ENCODE results near the gene MRI1. TPM values are rescaled to one million over a fixed set of nuclear protein-coding genes. Genes with fewer than 3 reads are reported as not detected.

MRI1 gene
- total RNA-seq, 4 donors from 2014 or later = 21.1 to 26.1 (median 23.4) TPM

DNA sequence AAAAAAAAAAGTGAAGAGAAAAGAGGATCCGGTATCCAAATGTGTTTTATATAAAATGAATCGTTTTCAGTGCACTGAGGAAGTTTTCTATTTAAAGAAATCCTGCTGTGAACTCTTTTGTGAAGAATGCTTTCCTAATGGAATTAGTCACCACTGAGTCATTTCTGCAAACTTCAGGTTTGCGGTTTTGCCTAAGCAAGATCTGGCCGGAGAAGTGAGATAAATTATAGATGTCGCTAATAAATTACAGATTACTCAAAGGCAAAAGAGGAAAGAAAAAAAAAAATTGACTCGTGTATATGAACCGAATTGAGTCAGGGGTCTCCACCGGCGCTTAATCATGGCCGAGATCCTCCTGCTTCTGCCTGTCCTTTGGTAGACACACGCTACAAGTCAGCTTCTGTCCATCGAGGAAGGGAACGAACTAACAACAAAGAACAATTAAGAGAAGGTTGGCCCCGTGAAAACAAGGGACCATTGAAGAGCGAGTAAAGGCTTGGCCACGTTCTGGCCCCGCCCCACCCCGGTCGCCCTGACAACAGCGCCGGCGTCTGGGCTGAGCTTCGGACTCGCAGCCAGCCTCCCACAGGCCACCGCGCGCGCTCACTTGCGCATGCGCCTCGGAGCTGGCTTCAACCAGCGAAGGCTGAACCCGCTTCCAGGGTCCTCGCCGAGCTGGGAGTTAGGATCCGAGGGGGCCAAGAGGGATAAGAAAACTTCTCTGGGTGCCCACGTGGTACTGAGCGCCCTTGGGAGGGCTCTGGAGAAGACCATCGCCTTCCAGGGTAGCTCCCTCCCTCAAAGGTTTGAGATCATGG is 33.0 kb upstream of the MRI1 start:
- H3K27me3 ChIP-seq = no peaks in the 10 kb centered on the region
- DNase-seq = peak; percentile 84 to 90
- H3K9me3 ChIP-seq = no peaks in the 10 kb centered on the region
- H3K4me3 ChIP-seq = peak overlapping the region; percentile 61 to 78 (median 66)
- in situ Hi-C loops (cut with MboI; ENCODE audit: low sequenced_read_pairs in 4 of 4) = no loop called here
- ATAC-seq = peak; percentile 97 to 98
- peak overlapping the region; percentile 67 to 87 (median 76) for H3K27ac ChIP-seq
- no peaks in the 10 kb centered on the region for H3K36me3 ChIP-seq
- intact Hi-C loops (cut with DNase I; ENCODE audit: low total_unique reads) = loop anchor here (1.0 to 2.0 kb wide), 3 partner anchors 16 to 131 kb away; partner anchors contain the start of gene C19orf53
- peaks cover 10% of the 10 kb centered on the region in 2 donors for H3K4me1 ChIP-seq
- TF ChIP-seq, protein P1, sequence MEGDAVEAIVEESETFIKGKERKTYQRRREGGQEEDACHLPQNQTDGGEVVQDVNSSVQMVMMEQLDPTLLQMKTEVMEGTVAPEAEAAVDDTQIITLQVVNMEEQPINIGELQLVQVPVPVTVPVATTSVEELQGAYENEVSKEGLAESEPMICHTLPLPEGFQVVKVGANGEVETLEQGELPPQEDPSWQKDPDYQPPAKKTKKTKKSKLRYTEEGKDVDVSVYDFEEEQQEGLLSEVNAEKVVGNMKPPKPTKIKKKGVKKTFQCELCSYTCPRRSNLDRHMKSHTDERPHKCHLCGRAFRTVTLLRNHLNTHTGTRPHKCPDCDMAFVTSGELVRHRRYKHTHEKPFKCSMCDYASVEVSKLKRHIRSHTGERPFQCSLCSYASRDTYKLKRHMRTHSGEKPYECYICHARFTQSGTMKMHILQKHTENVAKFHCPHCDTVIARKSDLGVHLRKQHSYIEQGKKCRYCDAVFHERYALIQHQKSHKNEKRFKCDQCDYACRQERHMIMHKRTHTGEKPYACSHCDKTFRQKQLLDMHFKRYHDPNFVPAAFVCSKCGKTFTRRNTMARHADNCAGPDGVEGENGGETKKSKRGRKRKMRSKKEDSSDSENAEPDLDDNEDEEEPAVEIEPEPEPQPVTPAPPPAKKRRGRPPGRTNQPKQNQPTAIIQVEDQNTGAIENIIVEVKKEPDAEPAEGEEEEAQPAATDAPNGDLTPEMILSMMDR (IDR thresholded peaks at IDR 0.05 in 4 of 5, conservative IDR thresholded peaks at IDR 0.05 in 1 of 5) = no peak
- TF ChIP-seq POLR2A (IDR thresholded peaks at IDR 0.05) = no peak

DNA sequence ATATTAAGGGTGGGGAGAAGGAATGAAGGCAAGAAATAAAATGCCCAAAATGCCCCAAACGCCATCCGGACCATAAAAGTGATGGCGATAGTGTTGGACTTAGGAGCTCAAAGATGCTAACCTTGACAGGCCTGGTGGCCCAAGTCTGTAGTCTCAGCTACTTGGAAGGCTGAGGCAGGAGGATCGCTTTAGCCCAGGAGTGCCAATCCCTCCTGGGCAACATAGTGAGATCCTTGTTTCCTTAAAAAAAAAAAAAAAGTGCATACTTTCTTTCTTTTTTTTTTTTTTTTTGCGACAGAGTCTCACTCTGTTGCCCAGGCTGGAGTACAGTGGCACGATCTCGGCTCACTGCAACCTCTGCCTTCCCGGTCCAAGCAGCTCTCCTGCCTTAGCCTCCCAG is 32.0 kb upstream of the MRI1 start:
- H3K4me1 ChIP-seq = peaks cover 10% of the 10 kb centered on the region in 2 donors
- TF ChIP-seq POLR2A (IDR thresholded peaks at IDR 0.05) = no peak
- TF ChIP-seq, protein P1 (IDR thresholded peaks at IDR 0.05 in 4 of 5, conservative IDR thresholded peaks at IDR 0.05 in 1 of 5) = no peak
- DNase-seq = no peak
- peak overlapping the region in 1 of 4 donors; percentile 75 for H3K27ac ChIP-seq
- intact Hi-C loops (cut with DNase I; ENCODE audit: low total_unique reads) = no loop called here
- H3K9me3 ChIP-seq = no peaks in the 10 kb centered on the region
- no peaks in the 10 kb centered on the region for H3K27me3 ChIP-seq
- no peak for ATAC-seq
- no peaks in the 10 kb centered on the region for H3K36me3 ChIP-seq
- in situ Hi-C loops (cut with MboI; ENCODE audit: low sequenced_read_pairs in 4 of 4) = no loop called here
- peak overlapping the region in 3 of 4 donors; percentile 61 to 69 (median 64) for H3K4me3 ChIP-seq

DNA sequence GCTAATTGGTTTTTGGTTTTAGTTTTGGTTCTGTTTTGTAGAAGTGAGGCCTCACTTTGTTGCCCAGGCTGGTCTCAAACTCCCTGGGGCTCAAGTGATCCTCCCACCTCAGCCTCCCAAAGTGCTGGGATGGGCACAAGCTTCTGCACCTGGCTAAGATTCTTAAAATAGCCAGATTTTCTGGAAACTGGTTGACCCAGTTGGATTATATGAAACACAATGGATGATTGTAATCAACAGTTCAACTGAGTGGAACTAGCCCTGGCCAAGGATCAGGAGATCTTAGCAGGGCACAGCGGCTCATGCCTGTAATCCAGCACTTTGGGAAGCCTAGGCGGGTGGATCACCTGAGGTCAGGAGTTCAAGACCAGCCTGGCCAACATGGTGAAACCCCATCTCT is 29.6 kb upstream of the MRI1 start:
- no peaks in the 10 kb centered on the region for H3K27me3 ChIP-seq
- TF ChIP-seq, protein P1 (IDR thresholded peaks at IDR 0.05 in 4 of 5, conservative IDR thresholded peaks at IDR 0.05 in 1 of 5) = no peak
- TF ChIP-seq POLR2A (IDR thresholded peaks at IDR 0.05) = no peak
- peaks cover 10% of the 10 kb centered on the region in 2 donors for H3K4me1 ChIP-seq
- intact Hi-C loops (cut with DNase I; ENCODE audit: low total_unique reads) (no loop called here), in situ Hi-C loops (cut with MboI; ENCODE audit: low sequenced_read_pairs in 4 of 4) (no loop called here)
- no peaks in the 10 kb centered on the region for H3K9me3 ChIP-seq
- no peak overlapping the region for H3K27ac ChIP-seq
- DNase-seq (no peak), ATAC-seq (no peak)
- no peaks in the 10 kb centered on the region for H3K36me3 ChIP-seq
- no peak overlapping the region for H3K4me3 ChIP-seq

DNA sequence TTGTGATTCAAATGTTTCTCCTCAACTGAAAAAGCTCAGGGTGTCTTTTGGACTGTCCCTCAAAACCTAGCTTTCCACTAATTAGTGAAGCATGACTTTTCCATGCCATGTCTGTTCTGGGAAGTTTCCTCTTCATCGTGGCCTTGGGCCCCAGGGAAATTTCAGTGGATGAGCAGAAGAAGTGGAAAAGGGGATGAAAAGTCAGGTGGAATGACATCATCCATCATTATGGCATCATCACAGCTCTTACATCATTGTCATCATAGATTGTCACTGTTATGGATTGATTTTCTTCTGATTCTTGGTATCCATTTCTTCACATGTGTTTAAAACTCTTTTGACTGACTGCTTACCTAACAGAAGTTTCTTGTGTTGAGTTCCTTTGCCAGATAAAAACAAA is 26.2 kb upstream of the MRI1 start:
- in situ Hi-C loops (cut with MboI; ENCODE audit: low sequenced_read_pairs in 4 of 4) = no loop called here
- TF ChIP-seq, protein P1 (IDR thresholded peaks at IDR 0.05 in 4 of 5, conservative IDR thresholded peaks at IDR 0.05 in 1 of 5) = no peak
- no peak for TF ChIP-seq POLR2A (IDR thresholded peaks at IDR 0.05)
- no peaks in the 10 kb centered on the region for H3K27me3 ChIP-seq
- DNase-seq (no peak), ATAC-seq (no peak)
- H3K36me3 ChIP-seq = no peaks in the 10 kb centered on the region
- H3K27ac ChIP-seq = no peak overlapping the region
- no peak overlapping the region for H3K4me3 ChIP-seq
- no peaks in the 10 kb centered on the region for H3K4me1 ChIP-seq
- intact Hi-C loops (cut with DNase I; ENCODE audit: low total_unique reads) = no loop called here
- H3K9me3 ChIP-seq = no peaks in the 10 kb centered on the region
